HuH-7.5 (cell line): ENCODE measurements around the gene RUNDC3A.

Experiments used
- DNase-seq: peaks from one replicate; pipeline ENCODE4 v3.0.0; 2011; ENCODE audit warnings: low spot score

Gene RUNDC3A

DNA sequence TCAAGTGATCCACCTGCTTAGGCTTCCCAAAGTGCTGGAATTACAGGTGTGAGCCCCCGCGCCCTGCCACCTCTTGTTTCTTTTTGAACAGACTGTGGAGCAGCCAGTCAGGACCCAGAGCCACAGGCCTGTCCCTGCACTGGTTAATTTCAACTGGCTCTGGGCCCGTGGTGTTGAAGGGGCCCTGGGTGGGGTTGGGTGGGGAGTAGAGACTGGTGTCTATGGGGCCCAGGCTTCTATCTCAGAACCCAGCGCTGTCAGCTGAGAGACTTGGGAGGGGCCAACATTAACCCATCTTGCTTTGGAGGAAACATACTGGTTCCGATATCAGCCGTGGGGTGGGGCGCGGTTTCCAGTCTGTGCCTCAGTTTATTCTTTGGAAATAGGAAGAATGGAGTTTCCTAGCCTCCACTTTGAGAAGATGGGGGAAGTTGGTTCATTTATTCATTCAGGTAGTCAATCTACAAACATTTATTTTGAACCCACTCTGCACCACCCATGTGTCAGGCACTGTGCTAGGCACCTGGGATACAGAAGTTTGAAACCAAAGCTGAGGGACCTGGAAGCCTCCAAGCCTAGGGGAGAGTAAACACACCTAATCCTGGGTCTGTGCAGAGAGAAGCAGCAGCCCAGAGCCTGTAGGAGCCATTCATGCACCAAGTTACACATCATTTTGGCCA, 24.9 kb upstream of the RUNDC3A start:
- no peak for DNase-seq

DNA sequence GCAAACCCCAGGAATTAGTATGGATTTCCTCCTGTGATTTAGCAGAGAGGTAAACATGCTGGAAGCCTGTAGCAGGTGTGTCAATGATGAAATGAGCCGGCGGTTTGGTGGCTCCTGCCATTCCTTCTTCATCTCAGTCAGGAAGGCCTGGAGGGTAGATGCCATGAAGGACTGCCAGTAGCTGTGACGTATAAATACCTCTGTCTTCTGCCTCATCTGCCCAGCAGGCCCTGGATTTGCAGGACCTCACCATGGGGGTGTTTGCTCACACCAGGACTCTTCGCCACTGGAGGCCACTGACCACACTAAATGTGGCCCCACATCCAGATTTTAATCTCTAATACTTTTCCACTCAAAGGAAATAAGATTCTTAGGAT, 24.4 kb upstream of the RUNDC3A start:
- DNase-seq: no peak

DNA sequence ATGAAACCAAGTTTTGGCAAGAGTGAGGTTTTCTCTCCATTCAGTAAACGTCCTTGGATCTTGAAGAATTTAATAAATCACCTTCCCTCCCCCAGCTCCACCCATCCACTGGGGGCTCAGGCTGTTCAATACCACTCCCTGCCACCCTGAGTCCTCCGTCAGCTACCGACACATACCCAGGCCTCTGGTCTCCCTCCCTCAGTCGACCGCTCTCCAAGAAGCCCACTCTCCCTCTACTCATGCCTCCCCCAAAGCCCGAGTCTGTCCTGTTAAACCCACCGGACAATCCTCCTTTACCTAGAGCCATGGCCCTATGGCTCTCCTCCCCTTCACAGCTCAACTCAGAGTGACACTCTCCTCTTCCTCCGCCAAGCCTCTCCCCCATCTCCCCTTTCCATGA, 20.8 kb upstream of the RUNDC3A start:
- no peak for DNase-seq

DNA sequence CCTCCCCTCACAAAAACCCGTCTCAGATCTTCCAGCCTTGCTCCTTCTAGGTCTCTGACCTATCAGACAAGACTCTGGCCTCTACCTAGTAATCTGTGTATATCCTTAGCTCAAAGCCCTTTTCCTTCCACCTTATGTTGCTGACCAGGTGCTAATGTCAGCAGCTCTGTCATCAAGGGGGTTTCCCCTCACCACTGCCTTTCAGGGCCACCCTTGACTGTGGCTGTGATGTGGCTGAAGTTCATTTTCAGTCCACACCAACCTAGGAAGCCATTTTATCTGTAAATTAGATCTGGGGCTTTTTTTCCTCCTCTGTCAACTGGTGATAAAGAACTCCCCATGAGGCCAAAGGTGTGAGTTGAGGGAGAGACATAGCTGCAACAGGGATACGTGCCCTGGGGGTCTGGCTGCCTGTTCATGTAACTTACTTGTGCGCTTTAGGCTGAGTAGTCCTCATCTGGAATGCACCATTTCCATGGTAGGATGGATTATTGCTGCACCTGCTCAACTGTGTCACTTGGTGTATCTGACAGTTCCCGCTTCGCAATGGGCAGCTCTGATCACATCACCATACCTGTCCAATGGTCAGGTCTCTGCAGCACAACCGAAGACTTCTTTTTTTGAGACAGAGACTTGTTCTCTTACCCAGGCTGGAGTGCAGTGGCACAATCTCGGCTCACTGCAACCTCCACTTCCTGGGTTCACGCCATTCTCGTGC, 14.7 kb upstream of the RUNDC3A start:
- no peak for DNase-seq

DNA sequence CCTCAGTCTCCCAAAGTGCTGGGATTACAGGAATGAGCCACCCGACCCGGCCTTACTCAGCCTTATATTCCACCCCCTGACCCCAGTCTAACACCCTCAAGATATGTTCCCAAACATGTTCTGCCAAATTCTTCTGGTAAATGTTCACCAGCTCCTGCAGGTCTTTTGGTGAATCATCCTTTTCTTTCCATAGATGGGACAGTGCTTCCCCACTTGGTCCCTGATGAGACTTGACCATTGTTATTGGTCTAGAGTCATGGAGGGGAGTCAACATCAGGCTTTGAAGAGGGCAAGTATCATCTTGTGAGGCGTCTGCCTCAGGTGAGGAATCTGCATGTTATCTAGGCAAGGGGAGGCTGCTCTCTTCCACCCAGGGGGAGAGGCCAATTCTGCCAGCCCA, 10.4 kb upstream of the RUNDC3A start:
- no peak for DNase-seq

- DNase-seq: no peak
Observed at GRCh38 chr17:44304651-44305050, 3.8 kb upstream of the RUNDC3A start.

- peak; percentile 67 for DNase-seq
Observed at GRCh38 chr17:44307387-44308186, 814 bp upstream of the RUNDC3A start.

- no peak for DNase-seq
Observed at GRCh38 chr17:44308865-44309264, 464 bp downstream of the RUNDC3A start.

DNA sequence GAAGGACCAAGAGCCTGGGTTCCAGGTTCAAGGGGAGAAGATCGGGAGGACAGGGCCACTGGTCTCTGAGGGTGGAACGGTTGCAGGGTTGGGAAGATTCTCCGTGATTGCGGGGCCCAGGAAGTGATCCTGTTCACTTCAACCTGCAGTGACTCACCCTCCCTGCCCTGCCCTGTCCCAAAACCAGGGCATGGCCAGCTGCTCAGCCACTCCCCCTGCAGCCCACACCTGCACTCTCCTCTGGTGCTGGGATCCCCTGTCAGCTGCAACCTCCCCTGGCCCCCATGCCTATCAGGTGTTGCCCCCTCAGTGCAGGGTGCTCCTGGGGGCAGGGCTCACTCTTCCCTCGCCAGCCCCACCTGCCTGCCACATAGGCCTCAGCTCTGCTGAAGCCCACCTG, 1.1 kb downstream of the RUNDC3A start:
- no peak for DNase-seq

- DNase-seq: no peak
Observed at GRCh38 chr17:44310188-44310587, 1.8 kb downstream of the RUNDC3A start.

- DNase-seq: no peak
Observed at GRCh38 chr17:44310609-44311376, 2.4 kb downstream of the RUNDC3A start.

DNA sequence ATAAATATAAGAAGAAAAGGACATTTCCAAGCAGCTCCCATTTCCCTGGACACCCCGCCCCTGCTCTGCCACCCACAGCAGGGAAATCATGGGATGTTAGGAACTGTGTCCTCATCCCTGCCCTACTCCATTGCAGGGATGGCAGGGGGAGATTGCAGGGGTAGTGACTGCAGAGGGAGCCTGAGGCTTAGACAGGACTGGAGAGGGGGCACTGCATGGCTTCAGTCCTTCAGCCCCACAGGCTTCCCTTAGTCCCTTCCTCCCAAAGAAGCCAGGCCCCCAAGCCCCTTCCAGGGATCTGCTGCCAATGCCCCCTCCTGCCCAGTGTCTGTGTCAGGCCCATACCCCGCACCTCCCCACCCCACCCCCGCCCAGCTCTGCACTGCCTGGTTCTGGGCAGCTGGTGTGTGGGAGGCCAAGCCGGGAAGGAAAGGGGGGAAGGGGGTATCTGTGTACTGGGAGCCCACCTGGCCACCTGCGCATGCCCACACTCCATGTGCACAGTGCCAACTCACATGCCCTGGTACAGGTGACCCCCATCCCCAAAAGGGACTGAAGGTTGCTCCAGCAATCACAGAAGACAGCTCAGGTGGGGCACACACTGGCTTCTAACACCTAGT, 3.3 kb downstream of the RUNDC3A start:
- no peak for DNase-seq

GRCh38 chr17:44312396-44313104, 4.1 kb downstream of the RUNDC3A start:
- no peak for DNase-seq

DNA sequence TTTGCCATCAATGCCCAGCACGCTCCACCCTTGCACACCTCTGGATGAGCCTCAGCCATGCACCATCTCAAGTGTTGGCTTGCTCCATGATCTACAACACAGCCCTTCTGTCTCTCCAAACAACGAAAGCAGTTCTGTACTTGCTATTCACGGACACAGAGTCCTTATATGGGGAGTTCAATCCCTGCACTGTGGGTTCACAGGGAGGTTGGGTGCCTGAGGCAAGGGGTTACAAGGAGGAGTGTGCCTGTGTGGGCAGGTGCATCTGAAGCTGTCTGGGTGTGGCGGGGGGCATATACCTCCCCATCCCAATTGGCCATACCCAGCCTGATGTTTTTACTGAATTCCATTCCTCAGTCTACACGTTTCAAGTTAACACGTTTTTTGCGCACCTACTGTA, 5.6 kb downstream of the RUNDC3A start:
- no peak for DNase-seq

GRCh38 chr17:44314524-44314868, 6.1 kb downstream of the RUNDC3A start:
- no peak for DNase-seq

DNA sequence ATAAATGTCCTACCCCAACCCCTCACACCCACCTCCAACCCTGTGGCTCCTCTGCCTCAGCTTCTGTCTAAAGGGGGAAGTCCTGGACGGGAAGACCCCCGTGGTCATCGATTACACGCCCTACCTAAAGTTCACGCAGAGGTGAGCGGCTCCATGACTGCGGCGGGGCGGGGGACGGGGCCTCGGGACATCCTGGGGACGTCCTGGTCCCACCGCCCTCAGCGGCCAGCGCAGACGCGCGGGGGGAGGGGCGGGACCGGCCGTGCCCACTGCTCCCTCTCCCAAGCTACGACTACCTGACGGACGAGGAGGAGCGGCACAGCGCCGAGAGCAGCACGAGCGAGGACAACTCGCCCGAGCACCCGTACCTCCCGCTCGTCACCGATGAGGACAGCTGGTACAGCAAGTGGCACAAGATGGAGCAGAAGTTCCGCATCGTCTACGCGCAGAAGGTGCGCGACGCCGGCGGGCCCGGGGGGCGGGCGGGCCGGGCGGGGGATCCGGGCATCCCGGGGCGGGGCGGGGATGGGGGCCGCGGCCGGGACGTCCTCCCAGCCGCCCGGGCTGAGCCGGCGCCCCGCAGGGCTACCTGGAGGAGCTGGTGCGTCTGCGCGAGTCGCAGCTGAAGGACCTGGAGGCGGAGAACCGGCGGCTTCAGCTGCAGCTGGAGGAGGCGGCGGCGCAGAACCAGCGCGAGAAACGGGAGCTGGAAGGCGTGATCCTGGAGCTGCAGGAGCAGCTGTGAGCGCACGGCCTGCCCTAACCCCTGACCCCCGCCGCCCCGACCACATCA, 6.7 kb downstream of the RUNDC3A start:
- DNase-seq: no peak

DNA sequence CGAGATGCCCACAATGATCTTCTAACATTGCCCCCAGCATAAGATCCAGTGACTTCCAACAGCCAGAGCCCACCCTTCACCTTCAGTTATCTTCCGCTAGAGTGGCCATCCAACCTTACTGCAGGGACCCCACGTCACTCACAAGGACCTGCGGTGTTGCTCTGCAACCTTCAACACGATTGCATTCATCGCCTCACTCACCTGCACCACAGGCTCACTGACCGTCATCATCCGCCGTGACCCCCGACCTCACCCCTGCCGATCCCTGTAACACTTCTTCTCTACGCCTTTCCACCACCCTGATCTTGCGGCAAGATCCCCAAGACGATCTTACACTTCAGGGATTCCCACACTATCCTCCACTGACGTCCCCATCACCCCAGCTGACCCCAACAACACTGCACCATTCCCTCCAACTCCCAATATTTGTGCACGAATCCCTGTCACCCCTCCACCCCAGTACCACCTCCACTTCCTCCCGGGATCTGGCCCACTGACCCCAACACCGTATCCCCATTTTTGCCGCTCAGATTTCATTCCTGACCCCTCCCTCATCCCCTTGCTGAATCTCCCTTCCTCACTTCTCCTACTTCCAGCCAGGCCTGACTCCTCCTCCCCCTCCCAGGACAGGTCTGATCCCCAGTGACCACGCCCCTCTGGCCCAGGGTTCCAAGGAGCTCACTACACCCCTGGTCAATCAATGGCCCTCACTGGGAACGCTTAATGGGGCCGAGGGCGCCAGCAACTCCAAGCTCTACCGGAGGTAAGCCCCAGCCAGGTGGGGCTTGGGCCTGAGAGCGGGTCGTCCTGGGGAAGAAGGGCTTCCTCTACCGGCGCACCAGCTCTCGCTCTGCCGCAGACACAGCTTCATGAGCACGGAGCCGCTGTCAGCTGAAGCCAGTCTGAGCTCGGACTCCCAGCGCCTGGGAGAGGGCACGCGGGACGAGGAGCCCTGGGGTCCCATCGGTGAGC, 7.6 kb downstream of the RUNDC3A start:
- no peak for DNase-seq

GRCh38 chr17:44317545-44317944, 9.1 kb downstream of the RUNDC3A start:
- no peak for DNase-seq
